ENCODE results near the gene LDLRAD4.

Gene LDLRAD4

DNA sequence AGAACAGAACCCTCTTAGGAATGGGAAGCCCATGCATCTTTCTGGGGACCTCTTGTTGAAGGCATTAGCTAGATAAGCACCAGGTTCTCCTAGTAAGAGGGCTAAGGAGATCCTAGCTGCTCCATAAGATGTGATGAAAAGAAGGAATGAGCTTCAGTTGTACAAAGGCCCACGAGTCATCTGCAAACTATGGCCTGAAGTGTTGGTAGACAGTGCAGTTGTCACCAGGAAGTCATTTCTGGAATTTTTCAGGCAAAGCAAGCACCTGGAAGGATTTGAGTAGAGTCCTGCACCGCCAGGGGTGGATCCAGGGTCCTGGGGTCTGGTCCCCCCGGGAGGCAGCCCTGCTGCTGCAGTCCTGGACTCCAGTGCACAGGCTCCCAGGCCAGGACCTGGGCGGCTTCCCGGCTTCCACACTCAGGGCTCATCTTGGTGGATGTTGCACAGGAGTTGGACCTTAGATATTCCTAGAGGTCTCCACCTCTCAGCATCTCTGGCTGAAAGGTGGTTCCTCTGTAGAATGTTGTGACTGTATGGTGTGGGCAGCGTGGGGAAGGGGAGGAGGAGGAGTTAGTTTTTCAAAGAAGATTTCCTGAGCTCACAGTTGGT, 85.3 kb downstream of the LDLRAD4 start:
- Histone ChIP-seq H3K9me3 (ENCODE audit: control insufficient read depth, insufficient read depth, low read depth, low read length) (no peaks in the 10 kb centered on the region), H3K36me3 (ENCODE audit: control insufficient read depth, insufficient read depth, low read length) (no peaks in the 10 kb centered on the region), H3K27ac (ENCODE audit: low read depth, low read length) (no peak overlapping the region), H3K4me1 (ENCODE audit: control insufficient read depth, insufficient read depth, low read length) (peaks cover 10% of the 10 kb centered on the region), H3K27me3 (ENCODE audit: control insufficient read depth, insufficient read depth, low read length) (no peaks in the 10 kb centered on the region), H3K9ac (ENCODE audit: low read length) (no peak overlapping the region), H3K4me3 (ENCODE audit: low read depth, low read length) (no peak overlapping the region)

DNA sequence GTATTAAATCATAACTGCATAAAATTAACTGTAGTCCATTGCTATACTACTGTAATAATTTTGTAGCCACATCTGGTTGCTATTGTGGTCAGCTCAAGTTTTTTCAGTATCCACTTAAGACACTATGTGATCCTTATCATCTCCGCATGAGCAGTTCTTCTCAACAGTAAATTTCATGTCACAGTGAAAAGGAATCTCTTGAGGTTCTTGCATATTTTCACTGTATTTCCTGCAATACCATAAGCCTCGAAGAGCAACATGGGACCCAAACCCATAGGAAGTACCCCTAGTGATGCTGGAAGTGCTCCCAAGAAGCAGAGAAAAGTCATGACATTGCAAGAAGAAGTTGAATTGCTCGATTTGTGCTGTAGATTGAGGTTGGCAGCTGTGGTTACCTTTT, 86.7 kb downstream of the LDLRAD4 start:
- no peak overlapping the region for H3K9ac ChIP-seq (ENCODE audit: low read length)
- H3K27ac ChIP-seq (ENCODE audit: low read depth, low read length), result no peak overlapping the region
- H3K4me3 ChIP-seq (ENCODE audit: low read depth, low read length), result no peak overlapping the region
- peaks cover 10% of the 10 kb centered on the region for H3K4me1 ChIP-seq (ENCODE audit: control insufficient read depth, insufficient read depth, low read length)
- no peaks in the 10 kb centered on the region for H3K9me3 ChIP-seq (ENCODE audit: control insufficient read depth, insufficient read depth, low read depth, low read length)
- H3K27me3 ChIP-seq (ENCODE audit: control insufficient read depth, insufficient read depth, low read length), result no peaks in the 10 kb centered on the region
- no peaks in the 10 kb centered on the region for H3K36me3 ChIP-seq (ENCODE audit: control insufficient read depth, insufficient read depth, low read length)

DNA sequence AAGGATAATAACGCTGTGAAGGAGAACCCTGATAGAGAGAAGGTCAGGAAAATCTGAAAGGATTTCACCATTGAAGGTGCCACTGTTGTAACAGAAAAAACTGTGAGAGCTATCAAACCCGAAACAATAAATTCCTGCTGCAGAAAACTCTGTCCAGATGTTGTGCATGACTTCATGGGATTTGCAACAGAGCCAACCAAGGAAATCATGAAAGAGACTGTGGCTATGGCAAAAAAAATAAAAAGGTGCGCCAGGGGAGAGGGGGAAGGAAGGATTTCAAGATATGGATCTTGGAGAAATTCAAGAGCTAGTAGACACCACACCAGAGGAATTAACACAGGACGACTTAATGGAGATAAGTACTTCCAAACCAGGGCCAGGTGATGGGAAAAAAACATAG, 88.0 kb downstream of the LDLRAD4 start:
- Histone ChIP-seq H3K27ac (ENCODE audit: low read depth, low read length) (no peak overlapping the region), H3K4me1 (ENCODE audit: control insufficient read depth, insufficient read depth, low read length) (peaks cover 10% of the 10 kb centered on the region), H3K4me3 (ENCODE audit: low read depth, low read length) (no peak overlapping the region), H3K9me3 (ENCODE audit: control insufficient read depth, insufficient read depth, low read depth, low read length) (no peaks in the 10 kb centered on the region), H3K27me3 (ENCODE audit: control insufficient read depth, insufficient read depth, low read length) (no peaks in the 10 kb centered on the region), H3K36me3 (ENCODE audit: control insufficient read depth, insufficient read depth, low read length) (no peaks in the 10 kb centered on the region), H3K9ac (ENCODE audit: low read length) (no peak overlapping the region)

DNA sequence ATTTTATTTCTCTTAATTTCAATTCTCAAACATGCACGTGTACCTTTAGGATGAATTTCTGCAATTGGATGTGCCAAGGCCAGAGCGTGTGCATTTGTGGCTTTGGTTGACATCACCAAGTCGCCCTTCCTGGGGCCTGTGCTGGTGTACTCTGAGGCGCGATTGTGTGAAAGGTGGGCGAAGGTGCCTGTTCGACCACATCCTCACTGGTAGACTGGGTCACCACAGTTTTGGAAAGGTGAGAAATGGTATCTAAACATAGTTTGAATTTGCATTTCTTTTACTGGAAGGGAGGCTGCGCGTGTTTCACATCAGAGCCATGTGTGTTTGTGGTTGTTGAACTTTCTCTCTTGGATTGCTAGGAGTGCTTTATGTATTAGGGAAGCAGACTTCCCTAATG, 89.8 kb downstream of the LDLRAD4 start:
- no peaks in the 10 kb centered on the region for H3K4me1 ChIP-seq (ENCODE audit: control insufficient read depth, insufficient read depth, low read length)
- no peaks in the 10 kb centered on the region for H3K27me3 ChIP-seq (ENCODE audit: control insufficient read depth, insufficient read depth, low read length)
- no peak overlapping the region for H3K4me3 ChIP-seq (ENCODE audit: low read depth, low read length)
- H3K9me3 ChIP-seq (ENCODE audit: control insufficient read depth, insufficient read depth, low read depth, low read length), result no peaks in the 10 kb centered on the region
- no peaks in the 10 kb centered on the region for H3K36me3 ChIP-seq (ENCODE audit: control insufficient read depth, insufficient read depth, low read length)
- H3K27ac ChIP-seq (ENCODE audit: low read depth, low read length), result no peak overlapping the region
- no peak overlapping the region for H3K9ac ChIP-seq (ENCODE audit: low read length)

DNA sequence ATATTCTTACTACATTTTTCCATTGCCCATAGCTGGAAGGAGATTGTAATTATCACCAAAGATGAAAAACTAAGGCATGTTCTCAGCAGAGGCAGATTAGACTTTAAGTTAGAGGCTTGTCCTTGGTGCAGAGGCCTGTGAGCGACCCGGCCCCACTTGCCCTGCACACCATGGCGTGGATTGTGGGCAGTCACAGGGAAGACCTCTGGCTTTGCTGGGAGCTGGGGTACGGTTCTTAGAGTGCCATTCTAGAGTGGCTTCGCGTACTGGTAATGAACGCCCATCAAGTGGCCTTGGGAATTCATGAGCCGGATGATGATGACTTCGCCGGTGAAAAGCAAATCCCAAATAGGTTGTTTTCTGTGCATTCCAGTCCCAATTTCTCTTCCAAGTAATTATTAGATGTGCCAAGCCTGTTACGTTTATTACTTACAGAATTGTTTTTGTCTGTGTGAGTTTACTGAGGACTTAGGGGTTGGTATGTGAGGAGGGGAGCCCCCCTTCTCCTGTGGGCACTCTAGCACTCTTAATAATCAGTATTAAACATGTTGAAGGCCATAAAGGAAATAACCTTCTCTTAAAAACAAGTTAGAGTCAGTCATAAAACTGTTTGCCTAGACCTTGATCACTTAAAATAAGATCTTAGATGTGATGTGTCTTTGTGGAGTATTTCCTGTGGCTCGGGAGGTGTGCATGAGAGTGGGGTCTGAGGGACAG, 90.6 kb downstream of the LDLRAD4 start:
- Histone ChIP-seq H3K4me3 (ENCODE audit: low read depth, low read length) (no peak overlapping the region), H3K27me3 (ENCODE audit: control insufficient read depth, insufficient read depth, low read length) (no peaks in the 10 kb centered on the region), H3K9ac (ENCODE audit: low read length) (no peak overlapping the region), H3K36me3 (ENCODE audit: control insufficient read depth, insufficient read depth, low read length) (no peaks in the 10 kb centered on the region), H3K4me1 (ENCODE audit: control insufficient read depth, insufficient read depth, low read length) (no peaks in the 10 kb centered on the region), H3K9me3 (ENCODE audit: control insufficient read depth, insufficient read depth, low read depth, low read length) (no peaks in the 10 kb centered on the region), H3K27ac (ENCODE audit: low read depth, low read length) (no peak overlapping the region)

DNA sequence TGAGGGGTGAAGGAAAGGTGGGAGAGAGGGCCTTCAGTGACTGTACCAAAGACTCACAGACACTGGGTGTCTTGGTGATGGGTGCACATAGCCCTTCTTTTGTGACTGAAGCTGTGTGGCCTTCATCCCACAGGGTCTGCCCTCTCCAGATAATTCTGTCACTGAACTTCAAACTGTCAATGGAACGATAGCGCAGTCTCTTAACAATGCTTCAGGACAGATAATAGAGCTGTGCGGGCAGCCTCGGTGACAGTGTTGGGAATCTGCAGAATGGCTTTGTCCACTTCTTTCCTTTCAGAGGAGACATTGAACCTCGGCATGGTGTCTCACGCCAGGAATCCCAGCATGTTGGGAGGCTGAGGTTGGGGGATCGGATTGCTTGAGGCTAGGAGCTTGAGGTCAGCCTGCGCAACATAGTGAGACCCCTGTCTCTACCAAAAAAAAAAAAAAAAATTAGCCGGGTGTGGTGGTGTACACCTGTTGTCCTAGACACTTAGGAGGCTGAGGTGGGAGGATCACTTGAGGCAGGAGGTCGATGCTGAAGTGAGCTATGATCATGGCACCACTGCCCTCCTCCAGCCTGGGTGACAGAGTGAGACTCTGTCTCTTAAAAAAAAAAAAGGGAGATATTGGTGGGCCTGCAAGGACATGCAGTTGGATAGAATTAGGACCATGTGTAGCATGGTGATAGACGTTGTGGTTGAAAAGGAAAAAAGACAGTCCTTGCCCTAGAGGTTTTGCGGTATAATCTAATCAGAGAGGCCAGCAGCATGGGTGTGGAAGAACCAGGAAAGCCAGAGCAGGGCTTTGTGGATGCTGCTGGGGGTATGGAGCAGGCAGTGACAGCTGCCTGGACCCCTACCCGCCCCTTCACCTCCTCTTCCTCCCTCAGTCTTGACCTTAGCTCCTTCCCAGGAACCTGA, 91.4 kb downstream of the LDLRAD4 start:
- Histone ChIP-seq H3K9me3 (ENCODE audit: control insufficient read depth, insufficient read depth, low read depth, low read length) (peaks cover 8% of the 10 kb centered on the region; the same call in 1 of the 2 replicates), H3K4me3 (ENCODE audit: low read depth, low read length) (no peak overlapping the region), H3K27me3 (ENCODE audit: control insufficient read depth, insufficient read depth, low read length) (no peaks in the 10 kb centered on the region), H3K4me1 (ENCODE audit: control insufficient read depth, insufficient read depth, low read length) (no peaks in the 10 kb centered on the region), H3K9ac (ENCODE audit: low read length) (no peak overlapping the region), H3K27ac (ENCODE audit: low read depth, low read length) (no peak overlapping the region), H3K36me3 (ENCODE audit: control insufficient read depth, insufficient read depth, low read length) (no peaks in the 10 kb centered on the region)

DNA sequence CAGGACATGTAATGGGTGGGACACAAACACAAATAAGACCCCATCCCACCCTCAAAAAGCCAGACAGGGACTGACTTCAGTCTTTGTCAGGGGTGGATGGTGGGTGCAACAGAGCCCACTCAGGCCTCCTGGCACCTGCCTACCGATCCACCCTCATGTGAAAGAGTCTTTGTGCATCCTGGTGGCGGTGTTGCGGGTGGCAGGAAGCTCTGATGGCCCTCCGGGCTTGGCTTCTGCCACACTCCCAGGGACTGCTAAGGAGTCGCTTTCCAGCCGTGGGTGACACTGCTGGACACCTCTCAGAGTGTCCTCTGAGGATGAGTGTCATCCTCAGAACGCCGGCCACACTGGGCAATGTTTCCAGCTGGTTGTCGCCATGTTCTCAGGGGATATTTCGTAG, 92.6 kb downstream of the LDLRAD4 start:
- Histone ChIP-seq H3K27ac (ENCODE audit: low read depth, low read length) (no peak overlapping the region), H3K4me1 (ENCODE audit: control insufficient read depth, insufficient read depth, low read length) (no peaks in the 10 kb centered on the region), H3K9ac (ENCODE audit: low read length) (no peak overlapping the region), H3K4me3 (ENCODE audit: low read depth, low read length) (no peak overlapping the region), H3K9me3 (ENCODE audit: control insufficient read depth, insufficient read depth, low read depth, low read length) (peaks cover 15% of the 10 kb centered on the region), H3K27me3 (ENCODE audit: control insufficient read depth, insufficient read depth, low read length) (no peaks in the 10 kb centered on the region), H3K36me3 (ENCODE audit: control insufficient read depth, insufficient read depth, low read length) (no peaks in the 10 kb centered on the region)

DNA sequence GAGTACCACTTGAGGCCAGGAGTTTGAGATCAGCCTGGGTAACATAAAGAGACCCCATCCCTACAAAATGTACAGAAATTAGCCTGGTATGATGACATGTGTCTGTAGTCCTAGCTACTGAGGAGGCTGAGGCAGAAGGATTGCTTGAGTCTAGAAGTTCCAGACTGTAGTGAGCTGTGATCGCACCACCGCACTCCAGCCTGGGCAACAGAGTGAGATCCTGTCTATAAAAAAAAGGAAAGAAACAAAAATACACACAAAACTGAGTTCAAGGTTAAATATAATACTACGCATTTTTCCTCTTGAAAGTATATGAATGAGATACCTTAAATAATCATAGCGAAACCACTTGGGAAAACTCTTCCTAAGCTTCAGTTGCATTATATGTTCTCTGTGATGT, 94.0 kb downstream of the LDLRAD4 start:
- Histone ChIP-seq H3K27ac (ENCODE audit: low read depth, low read length) (no peak overlapping the region), H3K9me3 (ENCODE audit: control insufficient read depth, insufficient read depth, low read depth, low read length) (peaks cover 24% of the 10 kb centered on the region), H3K27me3 (ENCODE audit: control insufficient read depth, insufficient read depth, low read length) (no peaks in the 10 kb centered on the region), H3K36me3 (ENCODE audit: control insufficient read depth, insufficient read depth, low read length) (no peaks in the 10 kb centered on the region), H3K9ac (ENCODE audit: low read length) (no peak overlapping the region), H3K4me1 (ENCODE audit: control insufficient read depth, insufficient read depth, low read length) (no peaks in the 10 kb centered on the region), H3K4me3 (ENCODE audit: low read depth, low read length) (no peak overlapping the region)

DNA sequence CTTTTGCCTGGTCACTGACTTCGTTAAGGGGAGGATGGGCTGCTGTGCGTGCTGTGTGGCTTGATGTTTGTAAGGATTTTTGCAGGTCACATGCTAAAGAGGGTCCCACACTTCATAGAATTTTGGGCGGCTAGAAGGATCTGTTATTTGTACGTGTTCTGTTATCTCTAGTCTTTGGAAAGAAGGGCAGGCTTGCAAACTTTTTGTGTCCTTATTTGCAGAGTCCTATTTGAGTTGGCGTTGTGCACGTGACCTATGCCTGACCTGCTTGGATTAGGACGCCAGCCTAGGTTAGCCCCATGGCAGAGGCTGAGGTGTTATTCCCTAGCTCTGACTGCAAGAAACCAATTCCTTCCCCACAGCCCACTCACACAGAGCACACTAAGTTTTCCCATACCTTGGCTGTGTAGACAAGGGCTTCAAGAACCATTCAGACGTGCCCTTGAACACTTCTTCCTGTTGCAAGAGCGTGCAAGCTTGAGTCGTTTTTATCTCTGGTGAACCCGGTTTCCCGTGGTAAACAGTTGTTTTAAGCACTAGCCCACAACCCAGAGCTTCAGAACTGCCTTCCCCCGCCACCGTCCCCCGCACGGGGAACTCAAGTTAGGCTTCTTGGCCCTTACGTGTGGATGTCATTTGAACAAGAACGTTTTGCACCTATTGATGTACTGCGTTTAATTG, 94.6 kb downstream of the LDLRAD4 start:
- Histone ChIP-seq H3K36me3 (ENCODE audit: control insufficient read depth, insufficient read depth, low read length) (no peaks in the 10 kb centered on the region), H3K9me3 (ENCODE audit: control insufficient read depth, insufficient read depth, low read depth, low read length) (peaks cover 24% of the 10 kb centered on the region), H3K9ac (ENCODE audit: low read length) (no peak overlapping the region), H3K4me1 (ENCODE audit: control insufficient read depth, insufficient read depth, low read length) (no peaks in the 10 kb centered on the region), H3K27ac (ENCODE audit: low read depth, low read length) (no peak overlapping the region), H3K27me3 (ENCODE audit: control insufficient read depth, insufficient read depth, low read length) (no peaks in the 10 kb centered on the region), H3K4me3 (ENCODE audit: low read depth, low read length) (no peak overlapping the region)

DNA sequence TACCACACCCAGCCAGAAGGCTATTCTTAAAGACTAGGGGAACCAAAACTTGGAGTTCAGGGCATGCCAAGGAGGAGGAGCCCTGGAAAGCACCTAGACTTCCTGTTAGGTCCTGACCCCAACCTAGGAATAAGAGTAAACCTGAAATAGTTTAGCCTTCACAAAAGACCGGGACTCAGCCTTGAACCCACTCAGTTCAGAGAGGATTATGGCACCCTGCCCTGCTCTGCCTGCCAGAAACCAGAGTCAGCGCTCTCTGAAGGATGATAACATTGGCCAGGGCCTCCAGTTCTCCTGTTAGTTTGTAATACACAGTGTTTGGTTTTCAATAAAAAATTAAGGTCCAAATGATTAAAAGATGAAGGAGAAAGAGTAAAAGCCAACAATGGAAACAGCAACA, 96.4 kb downstream of the LDLRAD4 start:
- Histone ChIP-seq H3K9ac (ENCODE audit: low read length) (no peak overlapping the region), H3K27me3 (ENCODE audit: control insufficient read depth, insufficient read depth, low read length) (no peaks in the 10 kb centered on the region), H3K9me3 (ENCODE audit: control insufficient read depth, insufficient read depth, low read depth, low read length) (peaks cover 24% of the 10 kb centered on the region), H3K36me3 (ENCODE audit: control insufficient read depth, insufficient read depth, low read length) (no peaks in the 10 kb centered on the region), H3K27ac (ENCODE audit: low read depth, low read length) (no peak overlapping the region), H3K4me1 (ENCODE audit: control insufficient read depth, insufficient read depth, low read length) (no peaks in the 10 kb centered on the region), H3K4me3 (ENCODE audit: low read depth, low read length) (no peak overlapping the region)

Data from HUES6 (cell line).